Suprapubic skin (tissue), 4 donors: ENCODE results near the gene FCRL1. TPM values are rescaled to one million over a fixed set of nuclear protein-coding genes. Genes with fewer than 3 reads are reported as not detected.

ENCODE experiments used
- DNase-seq, 2 donors: peaks; one replicate each; pipeline ENCODE4 v3.0.0-alpha.2; 2019; ENCODE audit warnings: low spot score in 2 of 2
- H3K27ac ChIP-seq: fragments of 200-600 bp; sonication (generic); one replicate; pipeline ENCODE4 v1.5.1; 2019
- H3K27me3 ChIP-seq: fragments of 200-600 bp; sonication (generic); one replicate; pipeline ENCODE4 v1.5.1; 2019
- H3K36me3 ChIP-seq: fragments of 200-600 bp; sonication (generic); one replicate; pipeline ENCODE4 v1.5.1; 2019
- H3K4me1 ChIP-seq: fragments of 200-600 bp; sonication (generic); one replicate; pipeline ENCODE4 v1.5.1; 2019
- H3K4me3 ChIP-seq: fragments of 200-600 bp; sonication (generic); one replicate; pipeline ENCODE4 v1.5.1; 2019; ENCODE audit warnings: mild to moderate bottlenecking
- H3K9me3 ChIP-seq: fragments of 200-600 bp; sonication (generic); one replicate; pipeline ENCODE4 v1.5.1; 2019
- EP300 ChIP-seq: sonication (generic); formaldehyde crosslinking; IDR thresholded peaks from one replicate; pipeline ENCODE4 v1.6.1; 2017; ENCODE audit warnings: antibody characterized with exemption
- POLR2A ChIP-seq, 2 donors: fragments of 450-650 bp; IDR thresholded peaks; one replicate each; pipeline ENCODE4 v1.6.1; 2017; ENCODE audit warnings: antibody characterized with exemption in 2 of 2, mild to moderate bottlenecking in 2 of 2, moderate library complexity in 2 of 2
- POLR2AphosphoS5 ChIP-seq, 3 donors: sonication (generic); formaldehyde crosslinking; IDR thresholded peaks; one replicate each; pipeline ENCODE4 v1.6.1; 2017; ENCODE audit warnings: antibody characterized with exemption in 3 of 3
- WGBS: methylation state at CpG from one replicate; pipeline ENCODE4 v1.1.5; 2018; 5-methylcytosine and 5-hydroxymethylcytosine counted together
- total RNA-seq, 4 donors: library from RNA; depleted of rRNA; stranded (reverse); fragments of >200 nt; gene quantifications; one replicate each; pipeline ENCODE4 v1.1.0, GENCODE V29; 2016
- TF ChIP-seq, protein P1 (sequence below), 2 donors: fragments of 200-600 bp in 1 of 2; fragments of 450-650 bp in 1 of 2; sonication (generic) in 1 of 2; IDR thresholded peaks; one replicate each; pipeline ENCODE4 v1.5.1; 2016 to 2019; ENCODE audit warnings: antibody characterized with exemption in 2 of 2, mild to moderate bottlenecking in 1 of 2, moderate library complexity in 1 of 2

Gene FCRL1
- total RNA-seq, 4 donors from 2014 or later, result not detected

DNA sequence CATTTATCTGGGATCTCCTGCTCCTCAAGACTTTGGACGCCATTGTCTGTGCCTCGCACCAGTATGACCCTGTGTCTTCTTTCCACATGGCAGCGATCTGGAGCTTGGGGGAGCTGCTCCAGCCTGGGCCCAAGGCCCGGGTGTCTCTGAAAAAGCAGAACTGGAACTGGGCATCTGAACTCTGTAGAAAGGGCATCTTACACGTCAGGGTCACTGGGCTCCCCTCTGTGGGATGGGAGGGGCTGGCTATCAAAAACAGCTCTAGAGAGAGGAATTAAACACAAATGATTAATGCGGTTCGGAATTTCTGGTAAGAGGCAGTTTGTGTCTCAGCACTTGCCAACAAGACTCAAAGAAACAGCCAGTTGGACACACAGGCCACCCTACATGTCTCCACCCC is 16.1 kb downstream of the FCRL1 start:
- no peaks in the 10 kb centered on the region for H3K27me3 ChIP-seq
- TF ChIP-seq POLR2AphosphoS5 (IDR thresholded peaks at IDR 0.05), result no peak
- TF ChIP-seq POLR2A (IDR thresholded peaks at IDR 0.05), result no peak
- no peak for TF ChIP-seq EP300
- TF ChIP-seq, protein P1, sequence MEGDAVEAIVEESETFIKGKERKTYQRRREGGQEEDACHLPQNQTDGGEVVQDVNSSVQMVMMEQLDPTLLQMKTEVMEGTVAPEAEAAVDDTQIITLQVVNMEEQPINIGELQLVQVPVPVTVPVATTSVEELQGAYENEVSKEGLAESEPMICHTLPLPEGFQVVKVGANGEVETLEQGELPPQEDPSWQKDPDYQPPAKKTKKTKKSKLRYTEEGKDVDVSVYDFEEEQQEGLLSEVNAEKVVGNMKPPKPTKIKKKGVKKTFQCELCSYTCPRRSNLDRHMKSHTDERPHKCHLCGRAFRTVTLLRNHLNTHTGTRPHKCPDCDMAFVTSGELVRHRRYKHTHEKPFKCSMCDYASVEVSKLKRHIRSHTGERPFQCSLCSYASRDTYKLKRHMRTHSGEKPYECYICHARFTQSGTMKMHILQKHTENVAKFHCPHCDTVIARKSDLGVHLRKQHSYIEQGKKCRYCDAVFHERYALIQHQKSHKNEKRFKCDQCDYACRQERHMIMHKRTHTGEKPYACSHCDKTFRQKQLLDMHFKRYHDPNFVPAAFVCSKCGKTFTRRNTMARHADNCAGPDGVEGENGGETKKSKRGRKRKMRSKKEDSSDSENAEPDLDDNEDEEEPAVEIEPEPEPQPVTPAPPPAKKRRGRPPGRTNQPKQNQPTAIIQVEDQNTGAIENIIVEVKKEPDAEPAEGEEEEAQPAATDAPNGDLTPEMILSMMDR (IDR thresholded peaks at IDR 0.05), result no peak
- no peak for DNase-seq
- no peak overlapping the region for H3K4me3 ChIP-seq
- 78% methylated on average over 7 of the region's 7 CpGs for WGBS
- no peaks in the 10 kb centered on the region for H3K4me1 ChIP-seq
- H3K27ac ChIP-seq, result no peak overlapping the region
- H3K9me3 ChIP-seq, result no peaks in the 10 kb centered on the region
- H3K36me3 ChIP-seq, result no peaks in the 10 kb centered on the region

DNA sequence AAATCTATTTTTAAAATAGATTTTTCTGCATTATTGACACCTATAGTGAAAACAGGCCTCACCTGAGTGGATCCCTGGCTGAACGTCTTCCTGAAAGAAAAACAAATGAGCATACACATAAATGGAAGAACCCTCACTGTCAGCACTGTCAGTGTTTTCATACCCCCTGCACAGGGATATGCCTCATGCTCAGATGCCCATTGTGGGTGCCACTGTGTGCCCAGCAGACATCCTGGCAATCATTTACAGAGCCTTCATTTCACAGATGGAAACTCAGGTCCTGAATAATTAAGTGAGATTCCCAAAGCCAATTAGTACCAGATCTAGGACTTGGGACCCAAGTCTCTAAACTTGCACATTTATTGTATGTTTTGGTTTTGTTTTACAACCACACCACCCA is 19.9 kb downstream of the FCRL1 start:
- Histone ChIP-seq H3K36me3 (no peaks in the 10 kb centered on the region), H3K9me3 (no peaks in the 10 kb centered on the region), H3K27me3 (no peaks in the 10 kb centered on the region), H3K4me1 (no peaks in the 10 kb centered on the region), H3K4me3 (no peak overlapping the region), H3K27ac (no peak overlapping the region)
- TF ChIP-seq, protein P1 (IDR thresholded peaks at IDR 0.05), result no peak
- no peak for TF ChIP-seq POLR2AphosphoS5 (IDR thresholded peaks at IDR 0.05)
- no peak for TF ChIP-seq EP300
- TF ChIP-seq POLR2A (IDR thresholded peaks at IDR 0.05), result no peak
- 83% methylated on average over 1 of the region's 1 CpG for WGBS
- DNase-seq, result no peak

DNA sequence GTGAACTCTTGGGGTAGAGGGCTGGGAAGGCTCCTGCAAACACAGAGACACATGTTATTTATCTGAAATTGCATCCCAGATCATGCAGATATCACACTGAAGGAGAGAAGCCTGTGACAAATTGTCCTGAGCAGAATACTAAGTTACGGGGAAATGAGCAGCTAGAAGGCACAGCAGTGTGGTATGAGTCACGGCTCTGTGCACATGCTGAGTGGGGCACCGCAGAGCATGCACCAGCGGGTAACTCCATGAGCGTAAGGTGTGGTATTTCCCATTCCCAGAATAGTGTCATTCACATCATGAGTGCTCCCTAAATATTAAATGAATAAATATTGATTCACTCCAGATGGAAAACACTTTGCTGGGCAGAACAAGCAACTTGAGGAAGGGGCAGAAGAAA is 21.7 kb downstream of the FCRL1 start:
- TF ChIP-seq POLR2AphosphoS5 (IDR thresholded peaks at IDR 0.05) (no peak), POLR2A (IDR thresholded peaks at IDR 0.05) (no peak), EP300 (no peak)
- TF ChIP-seq, protein P1 (IDR thresholded peaks at IDR 0.05), result no peak
- WGBS, result 80% methylated on average over 5 of the region's 5 CpGs
- Histone ChIP-seq H3K27ac (no peak overlapping the region), H3K9me3 (no peaks in the 10 kb centered on the region), H3K27me3 (no peaks in the 10 kb centered on the region), H3K4me3 (no peak overlapping the region), H3K4me1 (no peaks in the 10 kb centered on the region), H3K36me3 (no peaks in the 10 kb centered on the region)
- no peak for DNase-seq

DNA sequence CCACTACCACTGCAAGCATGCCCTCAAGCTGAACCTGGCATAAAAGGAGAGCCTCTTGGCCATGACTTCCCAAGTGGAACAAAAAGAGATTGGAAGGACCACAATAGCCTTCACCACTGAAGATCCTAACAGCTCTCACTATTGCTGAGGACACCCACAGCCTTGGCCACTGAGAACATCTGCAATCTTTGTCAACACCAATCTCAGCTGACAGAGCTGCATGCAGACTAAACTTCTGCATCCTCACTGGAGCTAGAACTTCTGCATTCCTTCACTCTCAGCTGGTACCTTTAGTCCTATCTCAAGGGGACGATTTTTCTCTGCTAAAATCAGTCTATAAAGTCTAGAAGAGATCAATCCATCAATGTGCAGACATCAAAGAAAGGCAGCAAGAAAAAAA is 34.7 kb downstream of the FCRL1 start:
- WGBS, result 20% methylated on average over 1 of the region's 1 CpG
- H3K27me3 ChIP-seq, result no peaks in the 10 kb centered on the region
- no peak overlapping the region for H3K4me3 ChIP-seq
- H3K4me1 ChIP-seq, result no peaks in the 10 kb centered on the region
- H3K27ac ChIP-seq, result no peak overlapping the region
- DNase-seq, result no peak
- TF ChIP-seq, protein P1 (IDR thresholded peaks at IDR 0.05), result no peak
- no peak for TF ChIP-seq POLR2A (IDR thresholded peaks at IDR 0.05)
- TF ChIP-seq EP300, result no peak
- no peak for TF ChIP-seq POLR2AphosphoS5 (IDR thresholded peaks at IDR 0.05)
- H3K36me3 ChIP-seq, result no peaks in the 10 kb centered on the region
- H3K9me3 ChIP-seq, result no peaks in the 10 kb centered on the region

DNA sequence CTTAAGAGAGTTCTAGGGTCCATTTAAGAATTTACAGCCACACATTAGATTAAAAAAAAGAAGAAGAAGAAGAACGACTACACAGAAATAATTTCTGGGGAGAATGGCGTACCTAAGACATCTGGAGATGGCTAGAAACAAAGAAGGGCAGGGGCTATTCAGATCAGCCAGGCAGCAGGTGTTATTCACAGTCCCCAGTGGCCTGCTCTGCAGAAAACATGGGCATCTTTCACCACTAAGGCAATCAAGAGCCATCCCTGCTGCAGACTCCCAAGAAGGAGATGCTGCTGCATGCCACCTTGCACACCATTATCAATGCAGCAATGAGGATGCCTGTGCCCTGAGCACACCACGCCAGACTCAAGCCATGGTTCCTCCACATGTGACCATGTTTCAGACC is 35.1 kb downstream of the FCRL1 start:
- TF ChIP-seq EP300, result no peak
- TF ChIP-seq, protein P1 (IDR thresholded peaks at IDR 0.05), result no peak
- no peak for TF ChIP-seq POLR2AphosphoS5 (IDR thresholded peaks at IDR 0.05)
- H3K27ac ChIP-seq, result no peak overlapping the region
- H3K9me3 ChIP-seq, result no peaks in the 10 kb centered on the region
- DNase-seq, result no peak
- no peaks in the 10 kb centered on the region for H3K4me1 ChIP-seq
- WGBS, result 89% methylated on average over 3 of the region's 3 CpGs
- H3K36me3 ChIP-seq, result no peaks in the 10 kb centered on the region
- no peak overlapping the region for H3K4me3 ChIP-seq
- H3K27me3 ChIP-seq, result no peaks in the 10 kb centered on the region
